Vagina (tissue), 2 donors: ENCODE results near the gene RFK.

Source experiments
- POLR2A ChIP-seq, 2 donors: fragments of 450-650 bp; IDR thresholded peaks; one replicate each; pipeline ENCODE4 v1.6.1; 2017; ENCODE audit warnings: antibody characterized with exemption in 2 of 2, mild to moderate bottlenecking in 2 of 2, moderate library complexity in 2 of 2
- POLR2AphosphoS5 ChIP-seq, 2 donors: sonication (generic); formaldehyde crosslinking; IDR thresholded peaks; one replicate each; pipeline ENCODE4 v1.9.0; 2017; ENCODE audit warnings: antibody characterized with exemption in 2 of 2, mild to moderate bottlenecking in 2 of 2, low read depth in 1 of 2; ENCODE audit not compliant: insufficient read depth in 1 of 2
- TF ChIP-seq, protein P1 (sequence below), 3 experiments: fragments of 450-650 bp in 2 of 3; fragments of 200-600 bp in 1 of 3; sonication (generic) in 1 of 3; IDR thresholded peaks; one replicate each; pipeline ENCODE4 v1.5.1; 2017 to 2019; ENCODE audit warnings: antibody characterized with exemption in 3 of 3, mild to moderate bottlenecking in 2 of 3, moderate library complexity in 2 of 3

DNA sequence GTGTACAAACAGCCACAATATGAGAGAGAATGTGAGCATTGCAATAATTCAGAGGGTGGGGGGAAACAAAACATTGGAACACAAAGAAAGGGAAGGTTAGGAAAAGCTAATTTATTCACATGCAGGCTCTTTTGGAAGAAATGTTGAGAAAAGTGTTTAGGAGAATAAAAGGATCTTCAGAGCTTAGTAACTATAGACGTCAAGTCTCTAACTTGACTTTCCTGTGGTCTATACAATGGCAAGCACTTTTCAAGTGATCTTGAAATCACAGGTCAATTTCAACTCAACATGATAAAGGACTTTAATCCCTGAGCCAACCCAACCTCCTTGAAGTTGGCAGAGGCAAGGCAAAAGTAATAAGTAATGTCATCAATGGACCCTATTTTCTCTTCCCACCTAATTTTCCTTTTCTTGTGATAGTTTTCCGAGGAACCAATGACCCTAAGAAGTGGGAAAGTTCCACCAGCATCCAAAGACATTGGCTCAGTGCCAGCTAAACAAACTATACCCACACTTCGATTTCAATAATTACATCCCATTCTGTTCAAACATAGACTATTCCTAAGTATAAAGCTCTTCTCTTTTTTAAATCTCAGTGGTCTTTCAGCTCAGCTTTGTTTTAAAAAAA, 23.7 kb downstream of the RFK start:
- no peak for TF ChIP-seq POLR2AphosphoS5 (IDR thresholded peaks at IDR 0.05; ENCODE audit: insufficient read depth in 1 of 2, low read depth in 1 of 2)
- TF ChIP-seq, protein P1, sequence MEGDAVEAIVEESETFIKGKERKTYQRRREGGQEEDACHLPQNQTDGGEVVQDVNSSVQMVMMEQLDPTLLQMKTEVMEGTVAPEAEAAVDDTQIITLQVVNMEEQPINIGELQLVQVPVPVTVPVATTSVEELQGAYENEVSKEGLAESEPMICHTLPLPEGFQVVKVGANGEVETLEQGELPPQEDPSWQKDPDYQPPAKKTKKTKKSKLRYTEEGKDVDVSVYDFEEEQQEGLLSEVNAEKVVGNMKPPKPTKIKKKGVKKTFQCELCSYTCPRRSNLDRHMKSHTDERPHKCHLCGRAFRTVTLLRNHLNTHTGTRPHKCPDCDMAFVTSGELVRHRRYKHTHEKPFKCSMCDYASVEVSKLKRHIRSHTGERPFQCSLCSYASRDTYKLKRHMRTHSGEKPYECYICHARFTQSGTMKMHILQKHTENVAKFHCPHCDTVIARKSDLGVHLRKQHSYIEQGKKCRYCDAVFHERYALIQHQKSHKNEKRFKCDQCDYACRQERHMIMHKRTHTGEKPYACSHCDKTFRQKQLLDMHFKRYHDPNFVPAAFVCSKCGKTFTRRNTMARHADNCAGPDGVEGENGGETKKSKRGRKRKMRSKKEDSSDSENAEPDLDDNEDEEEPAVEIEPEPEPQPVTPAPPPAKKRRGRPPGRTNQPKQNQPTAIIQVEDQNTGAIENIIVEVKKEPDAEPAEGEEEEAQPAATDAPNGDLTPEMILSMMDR (IDR thresholded peaks at IDR 0.05): no peak
- no peak for TF ChIP-seq POLR2A (IDR thresholded peaks at IDR 0.05)
